ENCODE results near the gene SHC3. TPM values are rescaled to one million over a fixed set of nuclear protein-coding genes. Genes with fewer than 3 reads are reported as not detected.

Gene SHC3
- total and polyA plus RNA-seq, 8 donors = 0.15 to 1.7 (median 1.0) TPM

GRCh38 chr9:89161221-89161620 lies 17.4 kb downstream of the SHC3 start:
- no peak for DNase-seq
- intact Hi-C loops (cut with DNase I; ENCODE audit: low total_unique reads) = no loop called here
- no peaks in the 10 kb centered on the region for H3K4me1 ChIP-seq
- peaks cover 0 to 15% (median 0%) of the 10 kb centered on the region in 3 donors for H3K27me3 ChIP-seq
- no peaks in the 10 kb centered on the region for H3K36me3 ChIP-seq
- 83 to 93% (median 91%) methylated on average over 8 of the region's 8 CpGs for WGBS, 5 donors
- TF ChIP-seq EP300 (IDR thresholded peaks at IDR 0.05) (no peak), CTCF (IDR thresholded peaks at IDR 0.05) (no peak), POLR2AphosphoS5 (IDR thresholded peaks at IDR 0.05) (no peak), POLR2A (IDR thresholded peaks at IDR 0.05) (no peak)
- no peak overlapping the region for H3K27ac ChIP-seq
- H3K4me3 ChIP-seq = no peak overlapping the region
- H3K9me3 ChIP-seq = no peaks in the 10 kb centered on the region

DNA sequence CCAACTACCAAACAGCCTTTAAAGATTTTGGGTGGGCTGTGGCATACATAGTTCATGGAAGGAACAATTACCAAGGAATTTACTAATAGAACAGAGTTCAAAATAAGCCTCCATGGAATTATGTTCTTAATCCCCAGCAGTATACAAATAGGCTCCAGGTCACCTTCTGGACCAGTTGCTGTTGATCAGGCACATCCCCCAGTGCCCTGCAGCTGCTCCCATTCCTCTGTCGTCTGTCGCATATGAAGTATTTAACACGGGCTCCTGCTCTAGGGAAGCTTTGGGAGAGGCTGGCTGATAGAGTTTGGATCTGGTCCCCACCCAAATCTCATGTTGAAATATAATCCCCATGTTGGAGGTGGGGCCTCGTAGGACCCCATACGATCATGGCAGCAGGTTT lies 17.8 kb downstream of the SHC3 start:
- Histone ChIP-seq H3K27ac (no peak overlapping the region), H3K36me3 (no peaks in the 10 kb centered on the region), H3K4me1 (no peaks in the 10 kb centered on the region), H3K9me3 (no peaks in the 10 kb centered on the region), H3K27me3 (peaks cover 0 to 15% (median 0%) of the 10 kb centered on the region in 3 donors), H3K4me3 (no peak overlapping the region)
- no peak for DNase-seq
- 82 to 91% (median 84%) methylated on average over 5 of the region's 5 CpGs for WGBS, 5 donors
- intact Hi-C loops (cut with DNase I; ENCODE audit: low total_unique reads) = no loop called here
- TF ChIP-seq CTCF (IDR thresholded peaks at IDR 0.05) (no peak), POLR2A (IDR thresholded peaks at IDR 0.05) (no peak), EP300 (IDR thresholded peaks at IDR 0.05) (no peak)

DNA sequence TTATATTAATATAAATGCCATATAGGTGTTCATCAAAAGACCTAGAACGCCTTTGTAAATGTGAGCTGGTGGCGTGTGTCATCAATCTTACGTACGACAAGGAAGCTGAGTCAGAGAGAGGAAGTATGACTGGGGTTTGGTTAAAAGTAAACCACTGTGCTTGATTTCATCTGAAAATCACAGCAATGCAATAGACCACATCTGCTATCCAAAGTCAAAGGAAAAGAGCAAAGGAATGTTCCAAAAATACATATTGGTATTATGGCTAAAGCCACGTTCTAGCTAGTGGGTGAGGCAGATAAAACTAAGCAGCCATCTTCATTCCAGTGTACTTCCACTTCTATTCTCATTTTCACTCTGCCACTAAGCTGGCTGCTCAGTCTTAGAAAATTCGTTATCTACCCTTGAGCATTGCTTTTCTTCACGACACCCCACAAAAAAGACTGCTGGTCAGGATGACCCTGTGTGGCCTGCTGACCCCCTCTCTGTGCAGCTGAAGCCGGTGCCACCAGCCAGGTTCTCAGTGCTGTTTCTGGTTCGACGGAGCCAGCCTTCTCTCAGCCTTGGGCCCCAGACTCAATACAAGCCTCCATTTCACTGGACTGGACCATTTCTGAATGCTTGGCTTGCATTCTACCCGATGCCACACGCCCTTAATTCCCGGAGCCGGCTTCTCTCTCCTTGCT lies 23.8 kb downstream of the SHC3 start:
- DNase-seq = peak in 1 of 2 donors; percentile 40
- no peak overlapping the region for H3K27ac ChIP-seq
- no peak for TF ChIP-seq EP300 (IDR thresholded peaks at IDR 0.05)
- TF ChIP-seq POLR2A (IDR thresholded peaks at IDR 0.05) = no peak
- no peak for TF ChIP-seq POLR2AphosphoS5 (IDR thresholded peaks at IDR 0.05)
- intact Hi-C loops (cut with DNase I; ENCODE audit: low total_unique reads) = no loop called here
- no peak overlapping the region for H3K4me3 ChIP-seq
- no peaks in the 10 kb centered on the region for H3K9me3 ChIP-seq
- H3K27me3 ChIP-seq = peaks cover 0 to 3% (median 0%) of the 10 kb centered on the region in 3 donors
- 73 to 82% (median 74%) methylated on average over 14 of the region's 14 CpGs for WGBS, 5 donors
- no peaks in the 10 kb centered on the region for H3K4me1 ChIP-seq
- no peaks in the 10 kb centered on the region for H3K36me3 ChIP-seq

- no peaks in the 10 kb centered on the region for H3K9me3 ChIP-seq
- H3K4me1 ChIP-seq = no peaks in the 10 kb centered on the region
- intact Hi-C loops (cut with DNase I; ENCODE audit: low total_unique reads) = no loop called here
- H3K27ac ChIP-seq = no peak overlapping the region
- no peaks in the 10 kb centered on the region for H3K27me3 ChIP-seq
- H3K36me3 ChIP-seq = no peaks in the 10 kb centered on the region
- no peak for DNase-seq
- WGBS, 5 donors = 74 to 85% (median 78%) methylated on average over 4 of the region's 4 CpGs
- H3K4me3 ChIP-seq = no peak overlapping the region
- TF ChIP-seq POLR2AphosphoS5 (IDR thresholded peaks at IDR 0.05) (no peak), CTCF (IDR thresholded peaks at IDR 0.05) (no peak), EP300 (IDR thresholded peaks at IDR 0.05) (no peak), POLR2A (IDR thresholded peaks at IDR 0.05) (no peak)
Observed at GRCh38 chr9:89154218-89154617, 24.4 kb downstream of the SHC3 start.

Data from stomach (tissue), 9 donors.